ENCODE data around the gene ZNF500.
"Not testable (repeated sequence)": the region's sequence is repeated elsewhere in the genome, so short reads cannot be mapped to it uniquely, and the experiment has no call there.

Gene ZNF500

GRCh38 chr16:4745274-4745569, 21.7 kb downstream of the ZNF500 start:
- H3K9me3 ChIP-seq (ENCODE audit: control insufficient read depth, low read length) = no peaks in the 10 kb centered on the region
- no peak overlapping the region for H3K9ac ChIP-seq (ENCODE audit: low read length)
- peaks cover 11% of the 10 kb centered on the region for H3K4me1 ChIP-seq (ENCODE audit: control insufficient read depth, insufficient read depth, low read length)
- no peaks in the 10 kb centered on the region for H3K27me3 ChIP-seq (ENCODE audit: control insufficient read depth, insufficient read depth, low read length)
- no peak overlapping the region for H3K4me3 ChIP-seq (ENCODE audit: low read length)
- H3K36me3 ChIP-seq (ENCODE audit: control insufficient read depth, insufficient read depth, low read length) = no peaks in the 10 kb centered on the region

GRCh38 chr16:4744555-4745273, 22.2 kb downstream of the ZNF500 start:
- H3K4me1 ChIP-seq (ENCODE audit: control insufficient read depth, insufficient read depth, low read length) = peaks cover 11% of the 10 kb centered on the region
- H3K9me3 ChIP-seq (ENCODE audit: control insufficient read depth, low read length) = no peaks in the 10 kb centered on the region
- H3K9ac ChIP-seq (ENCODE audit: low read length) = no peak overlapping the region
- no peak overlapping the region for H3K4me3 ChIP-seq (ENCODE audit: low read length)
- H3K27me3 ChIP-seq (ENCODE audit: control insufficient read depth, insufficient read depth, low read length) = no peaks in the 10 kb centered on the region
- no peaks in the 10 kb centered on the region for H3K36me3 ChIP-seq (ENCODE audit: control insufficient read depth, insufficient read depth, low read length)

- no peak overlapping the region for H3K4me3 ChIP-seq (ENCODE audit: low read length)
- H3K4me1 ChIP-seq (ENCODE audit: control insufficient read depth, insufficient read depth, low read length) = peaks cover 11% of the 10 kb centered on the region
- H3K27me3 ChIP-seq (ENCODE audit: control insufficient read depth, insufficient read depth, low read length) = no peaks in the 10 kb centered on the region
- H3K36me3 ChIP-seq (ENCODE audit: control insufficient read depth, insufficient read depth, low read length) = no peaks in the 10 kb centered on the region
- H3K9me3 ChIP-seq (ENCODE audit: control insufficient read depth, low read length) = no peaks in the 10 kb centered on the region
- peak overlapping the region; percentile 45 for H3K9ac ChIP-seq (ENCODE audit: low read length)
These were observed 23.6 kb downstream of the ZNF500 start for GRCh38 chr16:4743226-4743878.

- H3K4me1 ChIP-seq (ENCODE audit: control insufficient read depth, insufficient read depth, low read length) = peaks cover 14% of the 10 kb centered on the region
- not testable (repeated sequence) for H3K9me3 ChIP-seq (ENCODE audit: control insufficient read depth, low read length); H3K36me3 ChIP-seq (ENCODE audit: control insufficient read depth, insufficient read depth, low read length); H3K4me3 ChIP-seq (ENCODE audit: low read length); H3K27me3 ChIP-seq (ENCODE audit: control insufficient read depth, insufficient read depth, low read length); H3K9ac ChIP-seq (ENCODE audit: low read length)
These were observed 28.6 kb downstream of the ZNF500 start for GRCh38 chr16:4738370-4738769.

DNA sequence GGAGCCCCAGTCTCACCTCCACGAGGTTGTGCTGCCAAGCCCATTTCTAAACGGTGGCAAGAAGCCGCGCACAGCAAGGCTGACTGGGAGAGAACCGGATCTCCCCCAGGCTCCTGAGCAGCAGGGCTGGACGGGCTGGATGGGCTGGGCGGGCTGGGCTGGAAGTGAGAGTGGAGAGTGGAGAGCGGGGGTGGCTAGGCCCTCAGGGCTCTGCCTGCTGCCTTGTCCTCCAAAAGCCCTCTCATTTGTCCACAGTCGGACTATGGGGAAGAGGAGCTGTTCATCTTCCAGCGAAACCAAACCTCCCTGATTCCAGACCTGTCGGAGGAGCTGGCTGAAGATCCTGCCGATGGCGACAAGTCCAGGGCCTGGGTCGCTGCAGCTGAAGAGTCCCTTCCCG, 29.4 kb downstream of the ZNF500 start:
- H3K4me3 ChIP-seq (ENCODE audit: low read length) = no peak overlapping the region
- H3K9ac ChIP-seq (ENCODE audit: low read length) = no peak overlapping the region
- H3K4me1 ChIP-seq (ENCODE audit: control insufficient read depth, insufficient read depth, low read length) = peaks cover 6% of the 10 kb centered on the region
- no peaks in the 10 kb centered on the region for H3K27me3 ChIP-seq (ENCODE audit: control insufficient read depth, insufficient read depth, low read length)
- H3K36me3 ChIP-seq (ENCODE audit: control insufficient read depth, insufficient read depth, low read length) = no peaks in the 10 kb centered on the region
- no peaks in the 10 kb centered on the region for H3K9me3 ChIP-seq (ENCODE audit: control insufficient read depth, low read length)

DNA sequence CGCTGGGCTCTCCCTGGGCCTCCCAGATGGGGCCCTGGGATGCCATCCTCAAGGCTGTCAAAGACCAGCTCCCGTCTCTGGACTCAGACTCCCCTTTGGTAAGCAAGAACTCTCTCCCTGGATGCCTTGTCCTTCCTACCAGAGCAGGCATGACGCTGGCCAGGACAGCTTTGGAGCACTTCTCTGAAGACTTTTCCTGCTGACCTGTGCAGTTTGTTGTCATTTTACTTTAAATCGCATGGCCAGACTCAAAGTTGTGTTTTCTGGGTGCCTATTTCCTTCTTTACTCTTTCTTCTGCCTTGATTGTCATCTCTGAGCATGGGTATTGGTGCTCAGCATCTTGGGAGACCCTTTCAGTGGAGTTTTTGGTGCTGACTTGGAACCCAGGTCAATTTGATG, 30.4 kb downstream of the ZNF500 start:
- Histone ChIP-seq H3K36me3 (ENCODE audit: control insufficient read depth, insufficient read depth, low read length) (no peaks in the 10 kb centered on the region), H3K9ac (ENCODE audit: low read length) (no peak overlapping the region), H3K27me3 (ENCODE audit: control insufficient read depth, insufficient read depth, low read length) (no peaks in the 10 kb centered on the region), H3K9me3 (ENCODE audit: control insufficient read depth, low read length) (no peaks in the 10 kb centered on the region), H3K4me3 (ENCODE audit: low read length) (no peak overlapping the region), H3K4me1 (ENCODE audit: control insufficient read depth, insufficient read depth, low read length) (peaks cover 6% of the 10 kb centered on the region)

- H3K27me3 ChIP-seq (ENCODE audit: control insufficient read depth, insufficient read depth, low read length) = no peaks in the 10 kb centered on the region
- peaks cover 6% of the 10 kb centered on the region for H3K4me1 ChIP-seq (ENCODE audit: control insufficient read depth, insufficient read depth, low read length)
- H3K4me3 ChIP-seq (ENCODE audit: low read length) = peak overlapping the region; percentile 98
- H3K9ac ChIP-seq (ENCODE audit: low read length) = peak overlapping the region; percentile 5
- H3K9me3 ChIP-seq (ENCODE audit: control insufficient read depth, low read length) = no peaks in the 10 kb centered on the region
- H3K36me3 ChIP-seq (ENCODE audit: control insufficient read depth, insufficient read depth, low read length) = no peaks in the 10 kb centered on the region
These were observed 32.0 kb downstream of the ZNF500 start for GRCh38 chr16:4734730-4735535.

DNA sequence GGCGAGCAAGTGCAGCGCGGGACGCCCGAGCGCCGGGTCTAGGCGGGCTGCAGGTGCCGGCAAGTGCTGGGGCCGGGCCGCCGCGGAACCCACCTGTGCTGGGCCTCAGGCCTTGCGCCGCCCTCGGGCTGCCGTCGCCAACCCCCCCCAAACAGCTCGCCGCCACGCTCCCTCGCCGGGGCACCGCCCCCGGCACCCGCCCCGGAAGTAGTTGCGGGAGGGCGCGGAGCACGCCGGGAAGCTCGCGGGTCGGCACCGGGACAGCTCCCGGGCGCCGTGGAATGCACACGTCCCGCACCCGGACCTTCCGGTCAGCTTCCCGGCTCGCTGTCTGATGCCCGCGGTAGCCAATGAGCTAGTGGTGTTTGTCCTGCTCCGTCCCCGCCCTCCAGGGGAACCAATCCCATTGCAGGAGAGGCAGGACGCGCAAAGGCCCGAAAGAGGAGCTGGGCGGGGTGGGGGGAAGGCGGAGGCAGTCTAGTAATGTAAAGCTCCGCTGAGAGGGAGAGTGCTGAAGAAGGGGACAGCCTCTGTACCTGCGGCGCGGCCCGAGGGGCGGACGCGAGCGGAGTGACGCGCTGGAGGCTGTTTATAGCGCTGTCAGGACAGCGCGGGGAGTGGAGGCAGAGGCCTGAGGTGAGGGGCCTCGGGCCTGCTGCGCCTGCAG, 32.8 kb downstream of the ZNF500 start, which contains the start of the genes ANKS3 and DNAAF8:
ANKS3 (minus strand) TSS at position 209 of the 667 bp plus-strand sequence. CDS start 4,122 bp downstream, outside the sequence.
DNAAF8 (plus strand) TSS at position 475 of the 667 bp plus-strand sequence. CDS start 1,978 bp downstream, outside the sequence.
- peak within 1 kb of the TSS; percentile 98 for H3K4me3 ChIP-seq (ENCODE audit: low read length)
- H3K4me1 ChIP-seq (ENCODE audit: control insufficient read depth, insufficient read depth, low read length) = peaks cover 6% of the 10 kb centered on the region
- H3K9ac ChIP-seq (ENCODE audit: low read length) = peak within 1 kb of the TSS; percentile 71

GRCh38 chr16:4733747-4734062, 33.3 kb downstream of the ZNF500 start:
- no peaks in the 10 kb centered on the region for H3K36me3 ChIP-seq (ENCODE audit: control insufficient read depth, insufficient read depth, low read length)
- peaks cover 6% of the 10 kb centered on the region for H3K4me1 ChIP-seq (ENCODE audit: control insufficient read depth, insufficient read depth, low read length)
- H3K9ac ChIP-seq (ENCODE audit: low read length) = peak overlapping the region; percentile 71
- H3K9me3 ChIP-seq (ENCODE audit: control insufficient read depth, low read length) = no peaks in the 10 kb centered on the region
- H3K4me3 ChIP-seq (ENCODE audit: low read length) = peak overlapping the region; percentile 98
- H3K27me3 ChIP-seq (ENCODE audit: control insufficient read depth, insufficient read depth, low read length) = no peaks in the 10 kb centered on the region

More for the DNA sequence above, 32.8 kb downstream of the ZNF500 start, which contains the start of the genes ANKS3 and DNAAF8:
- Histone ChIP-seq H3K36me3 (ENCODE audit: control insufficient read depth, insufficient read depth, low read length) (no peaks in the 10 kb centered on the region), H3K27me3 (ENCODE audit: control insufficient read depth, insufficient read depth, low read length) (no peaks in the 10 kb centered on the region), H3K9me3 (ENCODE audit: control insufficient read depth, low read length) (no peaks in the 10 kb centered on the region)

- Histone ChIP-seq H3K4me3 (ENCODE audit: low read length) (peak overlapping the region; percentile 98), H3K9ac (ENCODE audit: low read length) (peak overlapping the region; percentile 71), H3K9me3 (ENCODE audit: control insufficient read depth, low read length) (no peaks in the 10 kb centered on the region), H3K4me1 (ENCODE audit: control insufficient read depth, insufficient read depth, low read length) (peaks cover 6% of the 10 kb centered on the region), H3K27me3 (ENCODE audit: control insufficient read depth, insufficient read depth, low read length) (no peaks in the 10 kb centered on the region), H3K36me3 (ENCODE audit: control insufficient read depth, insufficient read depth, low read length) (no peaks in the 10 kb centered on the region)
These were observed 33.7 kb downstream of the ZNF500 start for GRCh38 chr16:4733211-4733742.

GRCh38 chr16:4729876-4730275, 37.1 kb downstream of the ZNF500 start:
- peaks cover under 1% of the 10 kb centered on the region for H3K4me1 ChIP-seq (ENCODE audit: control insufficient read depth, insufficient read depth, low read length)
- H3K4me3 ChIP-seq (ENCODE audit: low read length) = no peak overlapping the region
- no peaks in the 10 kb centered on the region for H3K9me3 ChIP-seq (ENCODE audit: control insufficient read depth, low read length)
- no peak overlapping the region for H3K9ac ChIP-seq (ENCODE audit: low read length)
- H3K27me3 ChIP-seq (ENCODE audit: control insufficient read depth, insufficient read depth, low read length) = no peaks in the 10 kb centered on the region
- no peaks in the 10 kb centered on the region for H3K36me3 ChIP-seq (ENCODE audit: control insufficient read depth, insufficient read depth, low read length)

Measured in mucosa of stomach (tissue), 1 donor.